Left hindlimb (tissue), 1 donor: Measurements from ENCODE around the gene PRKG1.

Experiments used
- DNase-seq: peaks from one replicate; pipeline ENCODE4 v3.0.0-alpha.2; 2018

PRKG1 gene

DNA sequence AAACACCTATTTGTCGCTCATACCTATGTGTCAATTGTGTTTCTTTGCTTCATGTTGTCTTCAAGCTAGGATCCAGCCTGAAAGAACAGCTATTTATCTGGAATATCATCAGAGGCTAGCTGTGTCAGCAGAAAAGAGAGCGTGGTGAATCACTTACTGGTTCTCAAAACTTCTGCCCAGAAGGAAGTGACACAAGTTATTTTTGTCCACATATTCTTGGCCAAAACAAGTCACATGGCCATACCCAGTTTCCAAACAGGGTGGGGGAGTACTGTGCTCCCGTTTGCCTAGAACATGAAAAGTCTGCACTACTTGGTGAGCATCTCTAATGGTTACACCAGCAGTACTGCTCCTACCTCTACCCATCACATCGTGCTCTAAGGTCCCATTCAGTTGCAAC, 786.0 kb downstream of the PRKG1 start:
- peak; percentile 49 for DNase-seq

DNA sequence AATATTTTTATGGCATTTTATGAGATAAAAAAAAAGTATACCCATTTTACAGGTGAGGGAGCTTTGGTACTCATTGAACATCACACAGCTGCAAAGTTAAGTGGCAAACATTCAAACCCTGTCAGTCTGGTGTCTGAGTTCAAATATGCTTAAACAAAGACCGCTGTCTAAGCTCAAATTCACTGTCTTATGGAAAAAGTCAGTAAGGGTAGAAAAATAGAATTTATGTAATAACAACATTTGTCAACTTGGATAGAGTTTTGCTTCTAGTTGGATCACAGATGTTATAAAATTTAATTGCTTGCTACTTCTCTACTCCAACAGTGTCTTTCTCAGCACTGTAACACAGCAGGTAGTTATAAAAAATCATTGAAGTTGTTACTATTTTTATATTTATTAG, 786.8 kb downstream of the PRKG1 start:
- DNase-seq: no peak

DNA sequence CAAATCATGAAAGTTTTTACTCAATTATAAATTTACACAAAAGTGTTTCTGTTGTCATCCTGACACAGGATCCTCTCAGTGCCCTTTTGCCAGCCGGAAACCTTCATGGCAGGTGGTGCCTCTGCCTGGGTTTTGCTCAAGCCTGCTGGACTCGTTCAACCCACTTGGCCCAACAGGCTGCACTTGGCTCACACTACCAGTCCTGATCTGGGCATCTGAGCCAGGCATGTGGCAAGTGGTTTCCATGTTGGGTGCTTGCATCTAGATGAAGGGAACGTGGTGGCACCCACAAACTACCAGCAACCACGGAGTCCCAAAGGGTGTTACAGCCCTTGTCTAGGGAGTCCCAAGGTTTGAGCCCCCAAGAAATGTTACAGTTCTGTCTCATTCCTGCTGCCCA, 787.4 kb downstream of the PRKG1 start:
- DNase-seq: no peak

DNA sequence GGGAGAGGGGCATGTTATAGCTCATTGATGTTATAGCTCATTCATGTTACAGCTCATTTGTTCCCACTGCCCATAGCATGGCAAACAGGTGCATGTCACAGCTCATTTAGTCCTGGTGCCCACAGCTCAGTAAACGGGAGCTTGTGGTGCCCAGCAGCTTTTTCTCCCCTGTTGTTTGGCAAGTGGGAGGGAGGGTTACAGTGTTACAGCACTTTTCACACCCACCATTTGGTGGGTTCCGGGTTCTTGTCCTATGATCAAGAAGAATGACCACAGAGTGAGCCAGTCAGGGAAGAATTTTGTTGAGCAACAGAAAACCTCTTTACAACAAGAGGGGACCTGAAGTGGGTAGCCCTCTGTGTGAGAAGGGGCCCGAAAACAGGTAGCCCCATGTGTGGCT, 787.9 kb downstream of the PRKG1 start:
- no peak for DNase-seq

DNA sequence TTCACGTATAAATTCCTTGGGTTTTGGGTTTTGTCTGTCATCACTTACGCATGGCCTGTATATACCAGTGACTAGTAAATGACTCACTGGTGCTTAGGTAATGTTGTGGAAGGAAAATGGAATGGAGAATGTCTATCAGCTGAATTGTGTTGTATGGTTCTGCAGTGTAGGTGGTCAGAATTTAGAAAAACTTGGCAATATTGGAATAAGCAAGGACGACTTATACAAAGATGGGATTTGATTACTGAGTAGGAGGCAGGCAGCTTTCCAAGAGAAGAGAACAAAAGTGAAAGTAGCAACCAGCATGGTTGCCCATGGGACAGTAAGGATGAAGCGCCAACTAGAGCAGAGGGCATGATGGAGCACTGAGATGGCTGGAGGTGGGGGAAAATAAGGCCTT, 793.7 kb downstream of the PRKG1 start:
- DNase-seq: no peak

DNA sequence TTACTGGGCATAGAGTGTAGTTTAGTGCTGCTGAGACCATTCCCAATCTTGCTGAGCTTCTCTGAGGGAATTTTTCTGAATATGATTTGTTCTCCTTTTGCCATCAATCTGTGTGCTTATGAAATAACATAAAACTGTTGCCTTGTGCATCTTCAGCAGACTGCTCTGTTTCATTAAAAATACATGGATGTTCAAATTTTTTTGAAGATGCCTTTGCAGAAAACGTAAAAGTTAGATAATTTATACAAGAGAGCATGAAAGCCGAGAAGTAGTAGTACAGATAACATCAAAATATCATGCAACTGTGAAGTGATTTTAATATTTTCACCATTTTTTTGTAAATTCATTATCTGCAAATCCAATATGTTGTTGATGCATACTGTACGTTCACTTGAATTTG, 799.8 kb downstream of the PRKG1 start:
- DNase-seq: no peak

DNA sequence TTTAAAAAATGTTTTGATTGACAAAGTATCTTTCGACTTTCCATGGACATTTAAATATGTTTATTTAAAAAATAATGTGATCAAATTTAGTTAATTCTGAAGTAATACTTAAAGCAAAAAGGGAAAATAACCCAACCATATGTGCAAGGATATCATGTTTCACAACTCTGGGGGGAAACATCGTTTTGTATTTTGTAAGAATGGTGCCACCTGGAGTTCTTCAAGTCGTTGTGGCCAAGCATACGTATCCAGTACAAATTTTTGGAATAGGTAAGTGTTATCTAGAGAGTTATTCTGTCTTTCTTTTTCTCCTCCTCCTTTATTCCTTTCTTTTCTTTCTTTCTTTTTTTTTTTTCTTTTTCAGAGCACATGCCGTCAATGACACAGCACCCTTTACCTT, 801.3 kb downstream of the PRKG1 start:
- no peak for DNase-seq

DNA sequence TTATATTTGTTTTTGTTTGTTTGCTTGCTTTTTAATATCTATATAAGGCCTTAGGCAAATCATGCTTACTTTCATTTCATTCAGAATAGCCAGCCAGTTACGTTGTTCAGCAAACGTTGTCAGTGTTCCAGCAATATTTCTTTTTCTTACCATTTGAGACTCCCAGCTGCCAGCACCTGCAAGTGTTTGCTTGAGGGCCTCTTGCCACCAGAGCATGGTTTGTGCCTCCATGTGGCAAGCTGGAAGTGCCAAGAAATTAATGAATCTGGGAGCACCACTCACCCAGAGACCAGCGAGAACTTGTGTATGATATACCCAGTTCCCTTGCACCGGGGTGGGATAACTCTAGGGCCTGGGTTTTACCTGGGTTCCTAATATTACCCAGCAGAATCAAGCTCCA, 802.2 kb downstream of the PRKG1 start:
- no peak for DNase-seq

DNA sequence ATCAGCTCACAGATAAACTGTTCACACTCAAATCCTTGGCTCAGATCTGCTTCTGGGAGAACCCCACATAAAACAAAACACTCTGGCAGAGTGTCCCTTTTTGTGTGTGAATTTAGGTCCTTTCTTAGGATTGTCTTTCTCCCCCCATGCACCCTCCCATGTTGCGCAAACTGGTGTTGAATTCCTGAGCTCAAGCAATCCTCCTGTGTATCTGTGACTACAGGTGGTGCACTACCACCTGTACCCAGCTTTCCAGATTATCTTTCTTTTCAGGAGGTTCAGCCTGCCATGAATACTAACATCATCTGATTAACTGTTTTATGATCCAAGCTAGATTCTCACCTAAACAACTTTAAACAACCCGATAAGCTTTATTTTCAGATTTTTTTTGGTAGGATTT, 802.7 kb downstream of the PRKG1 start:
- no peak for DNase-seq

DNA sequence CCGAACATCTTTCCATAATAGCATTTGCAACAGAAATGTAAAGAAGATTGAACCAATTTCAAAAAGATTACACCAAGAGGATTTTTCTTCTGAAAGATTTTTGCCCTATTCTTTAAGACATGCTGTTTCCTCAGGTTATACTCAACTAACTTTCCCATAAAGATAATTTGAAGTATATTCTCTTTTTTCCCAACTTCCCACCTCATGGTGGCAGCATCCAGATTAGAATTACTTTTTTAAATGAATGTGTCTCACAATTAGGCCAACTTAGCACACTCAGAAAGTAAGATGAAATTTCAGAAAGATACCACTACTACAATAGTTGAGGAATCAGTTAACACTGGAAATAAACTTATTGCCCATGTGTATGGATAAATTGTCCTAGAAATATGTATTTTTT, 803.3 kb downstream of the PRKG1 start:
- no peak for DNase-seq

DNA sequence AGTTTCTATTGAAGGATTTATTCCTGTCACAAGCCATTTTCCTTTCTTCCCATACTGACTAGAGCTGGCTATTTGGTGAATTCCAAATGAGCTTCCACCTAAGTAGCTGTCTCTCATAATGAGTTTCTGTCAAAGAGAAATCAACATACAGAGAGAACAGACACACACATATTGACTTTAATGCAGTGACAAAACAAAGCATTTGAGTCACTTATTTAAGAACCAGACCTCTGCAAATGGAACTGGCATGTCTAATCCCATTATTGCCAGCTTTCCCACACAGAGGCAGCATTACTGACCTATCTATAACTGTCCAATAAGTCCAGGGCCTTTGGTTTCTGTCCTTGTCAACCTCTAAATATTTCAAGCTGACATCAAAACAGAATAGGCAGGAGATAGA, 804.4 kb downstream of the PRKG1 start:
- DNase-seq: no peak

DNA sequence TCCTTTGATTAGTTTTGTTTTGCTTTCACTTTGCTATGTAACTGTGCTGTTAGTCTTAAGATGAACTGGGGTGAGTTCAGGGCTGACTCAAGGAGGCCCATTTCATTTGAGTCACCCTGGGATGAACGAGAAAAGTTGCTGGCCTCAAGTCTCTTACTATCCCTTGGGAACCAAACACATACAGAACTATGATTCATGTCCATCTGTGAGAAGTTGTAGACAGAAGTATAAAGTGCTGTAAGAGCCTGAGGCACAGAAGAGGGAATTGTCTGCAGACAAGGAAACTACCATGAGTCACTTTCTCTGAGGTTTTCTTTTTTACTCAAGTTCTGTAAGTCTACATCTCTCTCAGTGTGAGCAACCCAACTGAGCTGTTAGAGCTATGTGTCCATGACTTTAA, 805.0 kb downstream of the PRKG1 start:
- DNase-seq: no peak

DNA sequence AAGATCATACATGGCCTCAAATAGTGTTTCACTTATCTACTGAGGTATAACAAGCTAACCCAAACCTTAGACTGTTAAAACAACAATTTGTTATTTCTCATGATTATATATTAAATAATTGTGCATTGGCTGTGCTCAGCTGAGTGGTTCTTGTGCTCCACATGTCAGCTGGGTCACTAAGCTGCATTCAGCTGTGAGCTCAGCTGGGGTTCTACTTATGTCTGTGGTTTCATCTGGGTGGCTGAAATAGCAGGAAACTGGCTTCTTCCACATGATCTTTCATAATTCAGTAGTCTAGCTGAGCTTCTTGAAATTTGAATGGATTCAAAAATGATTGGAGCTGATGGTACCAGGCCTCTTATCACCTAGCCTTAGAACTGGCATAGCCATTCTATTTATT, 806.9 kb downstream of the PRKG1 start:
- no peak for DNase-seq

DNA sequence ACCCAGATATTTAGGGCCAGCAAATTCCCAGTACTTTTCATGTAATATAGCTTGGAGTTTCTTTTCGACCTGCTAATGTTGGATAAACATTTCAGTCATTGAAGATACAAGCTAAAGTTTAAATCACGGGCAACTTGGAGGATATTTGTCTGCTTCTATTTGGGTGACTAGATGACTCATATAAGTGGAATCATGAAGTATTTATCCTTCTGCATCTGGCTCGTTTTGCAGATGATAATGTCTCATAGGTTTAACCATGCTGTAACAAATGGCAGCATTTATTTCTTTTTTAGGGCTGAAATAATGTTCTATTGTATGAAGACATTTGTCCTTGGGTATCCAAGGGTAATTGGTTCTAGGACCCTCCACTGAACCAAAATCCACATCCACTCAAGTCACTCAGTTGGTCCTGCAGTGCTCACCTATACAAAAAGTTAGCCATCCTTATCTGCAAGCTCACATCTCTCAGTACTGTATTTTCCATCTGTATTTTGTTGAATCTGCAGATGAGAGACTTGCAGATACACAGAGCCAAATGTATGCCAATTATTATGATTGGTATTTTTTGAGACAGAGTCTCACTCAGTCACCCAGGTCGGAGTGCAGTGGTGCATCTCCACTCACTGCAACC, 812.3 kb downstream of the PRKG1 start:
- DNase-seq: no peak

DNA sequence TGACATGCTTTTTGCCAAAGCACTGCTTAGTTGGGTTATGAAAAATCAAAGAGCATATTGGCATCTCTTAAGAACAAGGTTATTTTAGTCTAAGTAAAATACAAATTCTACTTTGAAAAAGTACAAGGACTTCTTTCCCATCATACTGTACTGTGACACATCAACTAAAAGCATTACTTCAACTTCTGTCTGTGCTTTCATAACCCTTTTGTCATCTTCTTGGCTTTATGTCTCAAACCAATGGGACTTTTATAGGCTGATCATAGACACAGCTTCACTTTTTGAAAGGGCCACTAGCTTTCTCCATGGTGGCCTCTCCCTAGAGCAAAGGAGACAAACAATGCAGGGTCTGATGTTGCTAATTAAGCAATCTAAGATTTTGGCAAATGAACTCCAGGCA, 814.0 kb downstream of the PRKG1 start:
- no peak for DNase-seq

DNA sequence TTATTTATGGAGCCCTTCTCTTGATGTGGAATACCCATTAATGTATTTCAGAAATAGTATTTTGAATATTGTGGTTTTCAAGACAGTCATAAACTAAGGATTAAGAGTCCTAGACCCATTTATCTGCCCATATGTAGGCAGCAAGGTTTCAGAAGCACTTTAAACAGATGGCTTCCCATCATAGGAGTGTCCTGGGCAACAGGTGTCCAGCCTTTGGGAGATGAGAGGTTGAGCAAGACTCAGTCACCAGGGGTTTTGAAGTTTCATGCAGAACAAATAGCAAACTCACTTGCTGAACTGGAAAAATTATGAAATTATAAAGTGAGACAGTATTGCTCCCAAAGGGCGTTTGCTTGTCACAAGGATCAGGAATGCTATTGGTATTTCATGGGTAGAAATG, 818.0 kb downstream of the PRKG1 start:
- DNase-seq: no peak

DNA sequence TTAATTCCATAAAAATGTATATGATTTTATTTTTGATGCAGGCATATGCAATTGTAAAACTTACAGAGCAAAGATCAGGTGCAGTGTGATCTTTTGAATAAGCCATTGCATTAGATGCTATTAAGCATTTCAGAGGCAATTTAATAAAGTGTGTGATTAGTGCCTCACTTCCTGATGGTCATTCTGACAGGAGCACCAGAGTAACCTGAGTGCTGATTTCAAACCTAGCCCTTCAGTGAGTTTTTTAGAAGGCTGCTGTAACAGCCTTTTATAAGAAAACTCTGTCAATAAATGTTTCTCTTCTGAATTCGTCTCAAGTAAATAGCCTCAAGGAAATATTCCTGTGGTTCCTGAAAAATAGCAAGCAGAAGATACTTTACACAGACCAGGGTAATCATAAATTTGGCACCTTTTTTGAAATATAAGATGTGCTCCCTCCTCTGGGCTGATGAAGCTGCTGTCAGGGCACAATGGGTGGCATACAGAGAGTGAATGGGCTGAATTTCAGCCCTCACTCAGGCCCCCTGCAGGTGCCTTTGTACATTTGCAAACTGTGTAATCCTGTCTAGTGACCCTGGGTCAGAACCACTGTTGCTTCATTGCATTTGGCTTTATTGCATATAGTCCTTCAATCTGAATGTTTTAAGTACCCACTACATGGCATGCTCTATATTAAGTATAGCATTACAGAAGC, 818.8 kb downstream of the PRKG1 start:
- no peak for DNase-seq

DNA sequence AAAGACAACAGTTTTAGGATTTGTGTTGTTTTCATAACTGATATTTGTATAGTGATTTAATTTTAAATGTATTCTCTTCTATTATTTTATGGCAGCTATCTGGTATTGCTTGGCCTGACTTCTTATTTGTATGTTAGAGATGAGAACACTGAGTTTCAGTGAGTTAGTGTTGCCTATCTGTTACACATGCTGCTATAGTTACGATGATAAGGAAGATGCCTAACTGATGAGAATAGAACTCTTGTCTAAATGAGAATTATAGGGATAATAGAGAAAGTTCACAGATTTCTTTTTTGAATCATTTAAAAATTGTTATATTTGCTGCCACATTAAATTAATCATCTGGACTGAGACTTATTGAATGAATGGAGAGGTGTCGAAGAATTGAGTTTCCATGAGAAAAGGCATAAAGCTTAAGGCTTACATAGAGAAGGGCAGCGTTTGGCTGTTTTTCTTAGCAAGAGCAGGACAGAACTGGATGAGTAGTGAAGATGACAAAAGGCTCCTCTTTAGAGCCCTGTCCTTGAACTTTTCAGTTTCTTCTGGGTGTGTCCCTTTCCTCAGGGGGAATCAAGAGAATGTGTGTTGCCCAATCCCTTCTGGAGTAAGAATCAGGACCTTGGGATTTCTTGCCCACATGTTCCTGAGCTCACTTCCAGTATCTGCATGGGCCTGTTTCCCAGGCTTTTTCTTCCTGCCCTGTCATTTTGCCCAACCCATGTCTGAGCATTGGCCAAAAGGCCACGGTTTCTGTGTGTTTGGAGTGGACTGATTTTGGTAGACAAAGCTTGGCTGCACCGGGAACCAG, 820.7 kb downstream of the PRKG1 start:
- no peak for DNase-seq

DNA sequence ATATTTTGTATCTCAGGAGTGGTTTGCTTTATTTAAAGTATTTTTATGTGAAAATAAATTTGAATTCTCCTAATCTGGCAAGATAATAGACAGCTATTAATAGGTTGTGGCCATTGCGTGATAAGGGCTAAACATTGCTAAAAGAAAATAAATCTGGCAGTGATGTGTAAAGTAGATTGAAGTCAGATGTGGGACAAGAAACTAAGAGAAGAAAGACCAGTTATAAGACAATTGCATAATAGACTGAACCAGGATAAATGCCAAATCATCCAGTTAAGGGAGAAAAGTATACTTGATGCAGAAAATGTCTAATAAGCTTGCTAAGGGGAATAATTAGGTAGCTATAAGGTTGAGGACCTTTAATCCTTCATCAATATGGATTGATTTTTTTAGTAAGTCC, 822.6 kb downstream of the PRKG1 start:
- DNase-seq: no peak

DNA sequence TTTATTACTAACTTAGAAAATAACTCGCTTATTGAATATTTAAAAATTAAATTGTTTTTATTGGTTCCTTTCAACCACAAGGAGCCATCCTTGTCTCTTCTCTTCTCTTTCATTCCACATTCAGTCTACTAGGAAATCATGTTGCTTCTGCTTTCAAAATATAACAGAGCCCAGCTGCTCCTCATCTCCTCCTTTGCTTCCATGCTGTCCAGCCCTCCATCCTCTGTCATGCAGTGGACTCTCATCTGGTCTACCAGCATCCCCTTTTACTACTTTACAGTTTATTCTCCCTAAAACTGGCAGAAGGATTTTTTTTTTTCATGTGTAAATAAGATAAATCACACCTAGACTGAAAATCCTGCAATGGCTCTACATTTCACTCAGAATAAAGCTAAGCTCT, 823.3 kb downstream of the PRKG1 start:
- no peak for DNase-seq

DNA sequence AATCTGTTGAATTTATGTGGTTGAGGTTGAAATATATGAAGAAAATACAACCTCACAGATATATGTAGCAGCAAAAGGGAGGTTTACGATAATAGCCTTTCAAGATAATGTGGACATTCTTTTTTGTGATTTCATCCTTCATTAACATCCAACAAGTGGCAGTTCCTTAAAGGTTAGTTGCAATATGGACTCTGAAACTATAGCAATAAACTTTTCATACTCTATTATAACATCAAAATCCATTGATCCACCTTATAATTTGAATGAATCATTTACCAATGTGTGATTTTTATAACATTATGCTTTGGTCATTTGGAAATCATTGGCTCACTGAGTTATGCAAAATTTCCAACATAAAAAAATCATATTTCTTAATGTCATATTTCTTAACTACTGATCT, 825.9 kb downstream of the PRKG1 start:
- no peak for DNase-seq

DNA sequence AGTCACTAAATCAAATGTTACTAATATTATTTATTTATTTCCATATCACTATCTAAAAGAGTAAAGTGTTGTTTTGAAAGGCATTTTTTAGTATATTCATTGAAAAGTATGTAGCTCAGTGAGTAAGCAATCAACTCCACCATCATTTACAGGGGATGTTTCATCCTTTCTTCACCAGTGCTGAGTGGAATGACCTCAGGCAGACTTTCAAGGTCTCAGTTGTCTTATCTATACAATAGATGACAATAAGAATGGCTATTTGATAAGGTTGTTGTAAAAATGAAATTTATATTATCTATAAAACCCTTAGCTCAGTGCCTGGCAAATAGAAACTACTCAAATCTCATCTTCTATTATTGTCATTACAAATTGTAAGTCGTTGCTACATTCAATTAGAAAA, 829.4 kb downstream of the PRKG1 start:
- no peak for DNase-seq

DNA sequence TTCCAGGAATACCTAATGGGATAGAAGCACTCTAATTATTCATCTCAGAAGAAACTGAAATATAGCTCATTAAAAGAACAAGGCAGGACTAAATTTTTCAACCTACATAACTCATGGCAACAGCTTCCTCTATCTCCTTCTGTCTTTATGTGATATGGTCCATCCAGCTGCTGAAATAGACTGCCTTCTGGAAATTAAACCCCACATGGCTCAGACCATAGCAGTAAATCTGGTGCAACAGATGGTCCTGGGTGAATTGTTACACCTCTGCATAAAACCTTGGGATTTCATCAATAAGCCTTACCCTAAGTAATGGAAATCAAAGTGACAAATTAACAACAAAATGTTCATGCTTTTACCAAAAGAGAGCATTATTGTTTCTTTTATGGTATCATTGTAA, 830.7 kb downstream of the PRKG1 start:
- DNase-seq: no peak

DNA sequence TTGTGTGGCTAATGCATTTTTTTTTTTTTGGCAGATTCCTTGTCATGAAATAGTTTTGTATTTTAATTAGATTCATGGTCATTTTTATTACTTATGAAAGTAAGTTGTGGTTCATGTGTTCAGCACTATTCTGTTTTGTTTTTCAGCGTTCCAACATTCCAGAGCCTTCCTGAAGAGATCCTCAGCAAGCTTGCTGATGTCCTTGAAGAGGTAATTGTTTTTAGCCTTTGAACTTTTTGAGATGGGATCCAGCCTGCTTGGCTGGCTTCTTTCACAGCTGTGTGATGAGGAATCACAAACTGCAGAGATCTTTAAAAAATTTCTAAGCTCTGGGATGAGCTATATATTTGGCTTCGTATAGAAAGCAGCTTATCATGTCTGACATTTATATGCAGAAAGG, 833.1 kb downstream of the PRKG1 start:
- no peak for DNase-seq
